ENCODE results near the gene PGGHG.
"Not testable (repeated sequence)": the region's sequence is repeated elsewhere in the genome, so short reads cannot be mapped to it uniquely, and the experiment has no call there.

- not testable (repeated sequence) for TF ChIP-seq CTCF, POLR2A, POLR2AphosphoS5, EP300 (IDR thresholded peaks at IDR 0.05)
Measured at GRCh38 chr11:286977-287820, 1.7 kb upstream of the PGGHG start.

Measured in stomach (tissue), 4 donors.